IMR-90 (cell line): ENCODE results near the gene BPIFB1.

ENCODE experiments used
- CTCF ChIP-seq: conservative IDR thresholded peaks from 2 replicates; pipeline ENCODE4 v1.5.1; 2012; ENCODE audit warnings: mild to moderate bottlenecking, low read depth, low read length, improper control_type of control experiment
- MAFK ChIP-seq: IDR thresholded peaks from 2 replicates; pipeline ENCODE4 v1.6.1; 2012; ENCODE audit warnings: low read depth, low read length, improper control_type of control experiment
- MAZ ChIP-seq: IDR thresholded peaks from 2 replicates; pipeline ENCODE4 v1.6.1; 2012; ENCODE audit warnings: low read depth, mild to moderate bottlenecking, low read length, improper control_type of control experiment, moderate library complexity, borderline replicate concordance

- TF ChIP-seq CTCF (no peak), MAFK (no peak), MAZ (no peak)
Observed at GRCh38 chr20:33261465-33261864, 21.5 kb upstream of the BPIFB1 start.
